Psoas muscle (tissue), 8 donors: ENCODE data around the gene NAA50. TPM values are rescaled to one million over a fixed set of nuclear protein-coding genes. Genes with fewer than 3 reads are reported as not detected.

Source experiments
- ATAC-seq, 4 donors: fragments of 200-7000 bp; cut with Tn5 transposase; one replicate each; pipeline ENCODE4 v1.9.1; 2020; ENCODE audit warnings: moderate library complexity in 3 of 4, mild to moderate bottlenecking in 2 of 4
- DNase-seq, 2 donors: peaks; one replicate each; pipeline ENCODE4 v3.0.0-alpha.2; 2020
- H3K27ac ChIP-seq: fragments of 200-600 bp; one replicate; pipeline ENCODE4 v1.8.0; 2022
- H3K27me3 ChIP-seq, 3 donors: fragments of 200-600 bp in 1 of 3; one replicate each; pipeline versions ENCODE4 v1.6.1 to v1.8.0; 2013 to 2022; ENCODE audit warnings: low read length in 2 of 3, mild to moderate bottlenecking in 2 of 3, moderate library complexity in 1 of 3; ENCODE audit not compliant: insufficient read depth in 3 of 3
- H3K36me3 ChIP-seq, 2 donors: fragments of 200-600 bp in 1 of 2; one replicate each; pipeline versions ENCODE4 v1.6.1 to v1.8.0; 2013 to 2022; ENCODE audit warnings: low read depth in 1 of 2, mild to moderate bottlenecking in 1 of 2, moderate library complexity in 1 of 2; ENCODE audit not compliant: insufficient read depth in 1 of 2
- H3K4me1 ChIP-seq: fragments of 200-600 bp; one replicate; pipeline ENCODE4 v1.8.0; 2022
- H3K4me3 ChIP-seq: fragments of 200-600 bp; one replicate; pipeline ENCODE4 v1.8.0; 2022; ENCODE audit warnings: mild to moderate bottlenecking
- H3K9me3 ChIP-seq: fragments of 200-600 bp; one replicate; pipeline ENCODE4 v1.8.0; 2022
- WGBS, 3 donors: extraction: QIAGEN DNeasy Blood & Tissue Kit; methylation state at CpG; one replicate each; pipeline versions ENCODE4 v1.1.6 to v1.1.7; 2013; 5-methylcytosine and 5-hydroxymethylcytosine counted together
- intact Hi-C, 2 donors: fragments of 100-400 bp; cut with DNase I; formaldehyde crosslinking; loops; one replicate each; pipeline versions ENCODE4 v1.11.0 to v1.14.2; 2022
- polyA plus RNA-seq, 3 donors: library from polyadenylated mRNA; stranded (reverse); fragments of 200-250 nt; gene quantifications; one replicate each; pipeline ENCODE4 v1.2.3, GENCODE V29; 2013
- total RNA-seq, 4 donors: library from RNA; stranded (reverse); fragmentation: NEBNext Ultra II Directional in 2 of 4; extraction: Animal tissue kit (Norgen Biotek cat#: 25700) in 2 of 4; gene quantifications; one replicate each; pipeline versions ENCODE4 v1.2.1 to v1.2.4, GENCODE V29; 2021 to 2023
- TF ChIP-seq, protein P1 (sequence below): fragments of 200-600 bp; IDR thresholded peaks from one replicate; pipeline ENCODE4 v1.8.0; 2022; ENCODE audit warnings: antibody characterized with exemption
- donor health status: healthy with polysubstance abuse.
- donor health status: DM: no; HTN: no; CAD: no; lungs with moderate emphysema.
- donor health status: Bipolar disorder and iron deficiency.
- donor health status: healthy.
- donor health status: DM: yes; HTN: yes; CAD: no.
- donor health status: DM: no; HTN: no; CAD: no.
- donor health status: DM: no; HTN: no; CAD: no.
- donor health status: DM: yes; HTN: yes; CAD: no.

Gene NAA50
- total and polyA plus RNA-seq, 7 donors: 144 to 495 (median 265) TPM

DNA sequence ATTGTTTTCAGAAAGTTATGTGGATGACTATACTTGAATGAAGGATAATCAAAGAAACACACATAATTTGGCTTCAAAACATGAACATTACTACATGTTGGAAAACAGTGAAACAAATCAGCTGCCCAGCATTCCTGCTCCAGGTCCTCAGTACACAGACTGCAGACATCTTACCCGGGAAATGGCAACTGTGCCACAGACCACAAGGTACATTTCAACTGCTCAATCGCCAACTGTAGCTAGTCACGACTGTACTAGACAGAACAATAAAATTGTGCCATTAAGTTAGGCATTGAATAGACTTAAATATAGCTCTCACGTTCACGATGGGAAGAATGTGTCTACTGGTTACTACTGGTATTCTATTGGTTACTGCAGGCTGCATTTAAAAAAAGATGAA lies 5.0 kb downstream of the NAA50 start:
- Histone ChIP-seq H3K36me3 (no peaks in the 10 kb centered on the region), H3K27me3 (no peaks in the 10 kb centered on the region), H3K9me3 (no peaks in the 10 kb centered on the region), H3K4me3 (peak overlapping the region; percentile 33), H3K27ac (peak overlapping the region; percentile 39), H3K4me1 (peaks cover 82% of the 10 kb centered on the region)
- TF ChIP-seq, protein P1, sequence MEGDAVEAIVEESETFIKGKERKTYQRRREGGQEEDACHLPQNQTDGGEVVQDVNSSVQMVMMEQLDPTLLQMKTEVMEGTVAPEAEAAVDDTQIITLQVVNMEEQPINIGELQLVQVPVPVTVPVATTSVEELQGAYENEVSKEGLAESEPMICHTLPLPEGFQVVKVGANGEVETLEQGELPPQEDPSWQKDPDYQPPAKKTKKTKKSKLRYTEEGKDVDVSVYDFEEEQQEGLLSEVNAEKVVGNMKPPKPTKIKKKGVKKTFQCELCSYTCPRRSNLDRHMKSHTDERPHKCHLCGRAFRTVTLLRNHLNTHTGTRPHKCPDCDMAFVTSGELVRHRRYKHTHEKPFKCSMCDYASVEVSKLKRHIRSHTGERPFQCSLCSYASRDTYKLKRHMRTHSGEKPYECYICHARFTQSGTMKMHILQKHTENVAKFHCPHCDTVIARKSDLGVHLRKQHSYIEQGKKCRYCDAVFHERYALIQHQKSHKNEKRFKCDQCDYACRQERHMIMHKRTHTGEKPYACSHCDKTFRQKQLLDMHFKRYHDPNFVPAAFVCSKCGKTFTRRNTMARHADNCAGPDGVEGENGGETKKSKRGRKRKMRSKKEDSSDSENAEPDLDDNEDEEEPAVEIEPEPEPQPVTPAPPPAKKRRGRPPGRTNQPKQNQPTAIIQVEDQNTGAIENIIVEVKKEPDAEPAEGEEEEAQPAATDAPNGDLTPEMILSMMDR: no peak
- 24 to 34% (median 24%) methylated on average over 5 of the region's 5 CpGs for WGBS, 3 donors
- intact Hi-C loops: loop anchor here (5.0 to 10.0 kb wide), 5 partner anchors 44 to 244 kb away; partner anchors contain the start of genes SPICE1 (in 1 of the 2) and USF3 (in 1 of the 2)
- ATAC-seq: no peak
- no peak for DNase-seq

DNA sequence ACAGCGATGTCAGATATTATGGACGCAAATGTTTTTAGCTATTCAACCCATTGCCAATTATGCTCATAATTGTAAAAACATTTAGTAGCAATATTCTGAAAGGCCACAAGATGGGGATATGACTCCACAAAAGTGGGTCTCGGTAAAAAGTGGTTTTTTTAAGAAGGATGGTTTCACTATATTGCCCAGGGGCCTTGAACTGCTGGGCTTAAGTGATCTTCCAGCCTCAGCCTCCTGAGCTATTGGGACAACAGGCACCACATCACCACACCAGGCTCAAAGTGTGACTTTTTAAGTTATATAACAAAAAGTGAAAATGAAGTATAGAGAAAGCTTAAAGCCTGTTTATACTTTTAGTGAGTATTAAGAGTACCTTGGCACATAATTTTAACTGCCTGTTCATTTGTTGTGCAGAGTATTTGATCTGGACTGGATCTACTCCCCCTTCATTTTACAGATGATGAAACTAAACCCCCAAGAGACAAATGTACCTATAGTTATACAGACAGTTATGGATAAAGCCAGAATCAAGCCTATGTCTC lies 9.4 kb downstream of the NAA50 start:
- peaks cover 87% of the 10 kb centered on the region for H3K4me1 ChIP-seq
- peak; percentile 48 to 67 (median 61) for ATAC-seq
- 9 to 10% (median 10%) methylated on average over 3 of the region's 3 CpGs for WGBS, 3 donors
- no peaks in the 10 kb centered on the region for H3K36me3 ChIP-seq
- H3K27ac ChIP-seq: peak overlapping the region; percentile 34
- H3K9me3 ChIP-seq: no peaks in the 10 kb centered on the region
- peak overlapping the region; percentile 16 for H3K4me3 ChIP-seq
- TF ChIP-seq, protein P1: peak; percentile 68
- intact Hi-C loops: loop anchor here in 1 of 2 donors (5.0 to 10.0 kb wide), 2 partner anchors 104 to 178 kb away; no protein-coding TSS in a partner anchor
- H3K27me3 ChIP-seq: no peaks in the 10 kb centered on the region
- DNase-seq: no peak

DNA sequence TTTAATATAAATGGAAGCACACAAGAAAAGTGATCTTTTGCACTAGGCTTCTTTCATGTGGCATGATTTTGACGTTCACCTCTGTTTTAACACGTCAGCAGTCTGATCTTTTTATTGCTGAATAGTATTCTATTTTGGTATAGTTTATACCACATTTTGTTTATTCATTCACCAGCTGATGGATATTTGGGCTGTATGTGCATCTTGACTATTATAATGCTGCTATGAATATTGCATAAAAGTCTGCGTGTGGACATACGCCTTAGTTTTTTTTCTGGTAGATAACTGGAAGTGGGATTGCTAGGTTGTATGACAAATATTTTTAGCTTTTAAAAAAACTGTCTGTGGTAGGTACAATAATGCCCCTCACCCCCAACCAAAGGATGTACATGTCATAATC lies 14.4 kb downstream of the NAA50 start:
- H3K36me3 ChIP-seq: no peaks in the 10 kb centered on the region
- no peak overlapping the region for H3K4me3 ChIP-seq
- H3K27me3 ChIP-seq: no peaks in the 10 kb centered on the region
- 59 to 77% (median 61%) methylated on average over 4 of the region's 4 CpGs for WGBS, 3 donors
- peaks cover 64% of the 10 kb centered on the region for H3K4me1 ChIP-seq
- DNase-seq: no peak
- no peak overlapping the region for H3K27ac ChIP-seq
- intact Hi-C loops: loop anchor here in 1 of 2 donors (10.0 kb wide), 1 partner anchor 183 kb away; no protein-coding TSS in a partner anchor
- H3K9me3 ChIP-seq: no peaks in the 10 kb centered on the region
- no peak for ATAC-seq
- TF ChIP-seq, protein P1: no peak

DNA sequence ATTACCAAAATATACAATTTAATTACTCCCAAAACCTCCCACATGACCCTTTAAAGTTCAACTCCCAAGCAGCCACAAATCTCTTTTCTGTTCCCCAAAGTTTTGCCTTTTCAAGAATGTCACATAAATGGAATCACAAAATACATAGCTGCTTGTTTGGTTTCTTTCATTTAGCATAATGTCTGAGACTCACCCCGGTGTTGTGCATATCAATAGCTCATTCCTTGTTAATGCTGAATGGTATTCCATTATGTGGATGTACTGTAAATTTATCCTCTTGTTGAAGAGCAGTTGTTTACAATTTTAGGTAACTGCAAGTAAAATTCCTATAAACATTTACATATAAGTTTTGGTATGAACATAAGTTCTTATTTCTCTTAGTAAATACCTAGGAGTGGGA lies 15.5 kb downstream of the NAA50 start:
- intact Hi-C loops: loop anchor here in 1 of 2 donors (10.0 kb wide), 1 partner anchor 184 kb away; no protein-coding TSS in a partner anchor
- TF ChIP-seq, protein P1: no peak
- H3K36me3 ChIP-seq: no peaks in the 10 kb centered on the region
- no peak for ATAC-seq
- no peaks in the 10 kb centered on the region for H3K9me3 ChIP-seq
- DNase-seq: no peak
- no peak overlapping the region for H3K27ac ChIP-seq
- H3K27me3 ChIP-seq: no peaks in the 10 kb centered on the region
- no peak overlapping the region for H3K4me3 ChIP-seq
- WGBS, 3 donors: 55 to 74% (median 69%) methylated on average over 1 of the region's 1 CpG
- H3K4me1 ChIP-seq: peaks cover 54% of the 10 kb centered on the region
